ENCODE measurements around the gene ULK3.

DNA sequence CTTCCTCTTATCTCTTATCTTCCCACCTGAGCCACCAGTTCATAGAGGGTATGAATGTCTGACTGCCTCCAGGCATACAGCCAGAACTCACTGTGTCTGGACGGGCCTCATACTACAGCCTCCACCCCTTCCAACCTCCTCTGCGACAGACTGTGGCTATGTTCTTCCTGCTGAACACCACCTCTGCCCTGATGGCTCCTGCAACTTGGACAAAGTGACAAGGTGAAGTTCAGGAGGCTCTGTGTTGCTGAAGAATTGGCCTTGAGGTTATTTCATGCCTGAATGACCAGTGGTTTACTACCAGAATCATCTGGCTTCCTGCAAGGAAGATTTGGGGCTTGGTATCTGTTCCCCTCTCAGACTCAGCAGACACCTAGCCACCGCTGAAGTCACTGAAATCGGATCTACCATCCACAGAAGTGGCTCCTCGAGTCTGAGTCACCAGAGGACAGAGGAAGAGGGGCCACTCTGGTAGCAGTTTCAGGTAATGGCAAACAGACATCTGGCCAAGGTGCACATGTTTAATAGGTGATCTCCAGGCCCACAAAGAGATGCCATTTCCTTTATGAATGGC lies 14.2 kb upstream of the ULK3 start:
- no peak for TF ChIP-seq POLR2A (IDR thresholded peaks at IDR 0.05; ENCODE audit: low read depth, low read length)
- TF ChIP-seq, protein P1, sequence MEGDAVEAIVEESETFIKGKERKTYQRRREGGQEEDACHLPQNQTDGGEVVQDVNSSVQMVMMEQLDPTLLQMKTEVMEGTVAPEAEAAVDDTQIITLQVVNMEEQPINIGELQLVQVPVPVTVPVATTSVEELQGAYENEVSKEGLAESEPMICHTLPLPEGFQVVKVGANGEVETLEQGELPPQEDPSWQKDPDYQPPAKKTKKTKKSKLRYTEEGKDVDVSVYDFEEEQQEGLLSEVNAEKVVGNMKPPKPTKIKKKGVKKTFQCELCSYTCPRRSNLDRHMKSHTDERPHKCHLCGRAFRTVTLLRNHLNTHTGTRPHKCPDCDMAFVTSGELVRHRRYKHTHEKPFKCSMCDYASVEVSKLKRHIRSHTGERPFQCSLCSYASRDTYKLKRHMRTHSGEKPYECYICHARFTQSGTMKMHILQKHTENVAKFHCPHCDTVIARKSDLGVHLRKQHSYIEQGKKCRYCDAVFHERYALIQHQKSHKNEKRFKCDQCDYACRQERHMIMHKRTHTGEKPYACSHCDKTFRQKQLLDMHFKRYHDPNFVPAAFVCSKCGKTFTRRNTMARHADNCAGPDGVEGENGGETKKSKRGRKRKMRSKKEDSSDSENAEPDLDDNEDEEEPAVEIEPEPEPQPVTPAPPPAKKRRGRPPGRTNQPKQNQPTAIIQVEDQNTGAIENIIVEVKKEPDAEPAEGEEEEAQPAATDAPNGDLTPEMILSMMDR (conservative IDR thresholded peaks at IDR 0.05; ENCODE audit: low read depth, low read length) = no peak
- TF ChIP-seq CEBPB (IDR thresholded peaks at IDR 0.05; ENCODE audit: low read depth, low read length) = no peak
- no peak for TF ChIP-seq MXI1 (IDR thresholded peaks at IDR 0.05; ENCODE audit: borderline replicate concordance, low read depth, low read length)
- no peak for TF ChIP-seq FOS (IDR thresholded peaks at IDR 0.05; ENCODE audit: low read depth, low read length)

Data from IMR-90 (cell line).